Measurements from ENCODE around the gene OSTN. TPM values are rescaled to one million over a fixed set of nuclear protein-coding genes. Genes with fewer than 3 reads are reported as not detected.
"Not testable (repeated sequence)": the region's sequence is repeated elsewhere in the genome, so short reads cannot be mapped to it uniquely, and the experiment has no call there.

OSTN gene
- total RNA-seq, 3 donors from 2014 or later (not counting 1 experiment from before 2014, with no cell fraction given): not detected

DNA sequence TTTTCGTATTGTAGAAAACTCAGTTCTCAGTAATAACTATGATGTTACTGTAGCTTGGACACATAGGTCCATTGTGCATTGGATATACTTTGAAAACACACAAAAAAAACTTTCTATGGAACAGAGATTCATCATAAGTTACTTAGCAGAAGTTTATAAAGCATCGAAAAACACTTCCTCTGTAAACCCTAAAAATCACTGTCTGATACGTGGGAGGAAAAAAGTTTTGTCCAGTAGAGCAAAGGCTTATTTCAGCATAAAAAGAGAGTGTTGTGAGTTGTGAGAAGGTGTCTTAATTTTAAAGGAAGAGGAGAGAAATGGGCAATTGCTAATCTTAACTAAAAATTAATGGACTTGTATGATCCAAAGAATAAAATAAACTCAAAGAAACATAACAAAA, 64.8 kb downstream of the OSTN start:
- Histone ChIP-seq H3K4me3 (ENCODE audit: low read length) (no peak overlapping the region), H3K9me3 (ENCODE audit: control insufficient read depth, insufficient read depth, low read length) (no peaks in the 10 kb centered on the region), H3K27ac (ENCODE audit: low read length) (no peak overlapping the region), H3K36me3 (ENCODE audit: control insufficient read depth, insufficient read depth, low read length) (no peaks in the 10 kb centered on the region), H3K27me3 (ENCODE audit: control insufficient read depth, insufficient read depth, low read length) (no peaks in the 10 kb centered on the region), H3K4me1 (ENCODE audit: control insufficient read depth, insufficient read depth, low read length) (no peaks in the 10 kb centered on the region)
- peaks cover 0 to 3% of the 10 kb centered on the region in 2 donors for H3K4me1 Mint-ChIP-seq
- H3K36me3 Mint-ChIP-seq: no peaks in the 10 kb centered on the region
- H3K27ac Mint-ChIP-seq: no peak overlapping the region
- no peak overlapping the region for H3K4me3 Mint-ChIP-seq
- WGBS (ENCODE audit: insufficient coverage): 33% methylated on average over 1 of the region's 3 CpGs
- no peak for ATAC-seq
- no peaks in the 10 kb centered on the region for H3K9me3 Mint-ChIP-seq
- no peak for DNase-seq
- intact Hi-C loops (cut with micrococcal nuclease): no loop called here
- TF ChIP-seq, protein P1, sequence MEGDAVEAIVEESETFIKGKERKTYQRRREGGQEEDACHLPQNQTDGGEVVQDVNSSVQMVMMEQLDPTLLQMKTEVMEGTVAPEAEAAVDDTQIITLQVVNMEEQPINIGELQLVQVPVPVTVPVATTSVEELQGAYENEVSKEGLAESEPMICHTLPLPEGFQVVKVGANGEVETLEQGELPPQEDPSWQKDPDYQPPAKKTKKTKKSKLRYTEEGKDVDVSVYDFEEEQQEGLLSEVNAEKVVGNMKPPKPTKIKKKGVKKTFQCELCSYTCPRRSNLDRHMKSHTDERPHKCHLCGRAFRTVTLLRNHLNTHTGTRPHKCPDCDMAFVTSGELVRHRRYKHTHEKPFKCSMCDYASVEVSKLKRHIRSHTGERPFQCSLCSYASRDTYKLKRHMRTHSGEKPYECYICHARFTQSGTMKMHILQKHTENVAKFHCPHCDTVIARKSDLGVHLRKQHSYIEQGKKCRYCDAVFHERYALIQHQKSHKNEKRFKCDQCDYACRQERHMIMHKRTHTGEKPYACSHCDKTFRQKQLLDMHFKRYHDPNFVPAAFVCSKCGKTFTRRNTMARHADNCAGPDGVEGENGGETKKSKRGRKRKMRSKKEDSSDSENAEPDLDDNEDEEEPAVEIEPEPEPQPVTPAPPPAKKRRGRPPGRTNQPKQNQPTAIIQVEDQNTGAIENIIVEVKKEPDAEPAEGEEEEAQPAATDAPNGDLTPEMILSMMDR (IDR thresholded peaks at IDR 0.05): no peak
- no peaks in the 10 kb centered on the region for H3K27me3 Mint-ChIP-seq (ENCODE audit: low read depth in 2 of 2)

DNA sequence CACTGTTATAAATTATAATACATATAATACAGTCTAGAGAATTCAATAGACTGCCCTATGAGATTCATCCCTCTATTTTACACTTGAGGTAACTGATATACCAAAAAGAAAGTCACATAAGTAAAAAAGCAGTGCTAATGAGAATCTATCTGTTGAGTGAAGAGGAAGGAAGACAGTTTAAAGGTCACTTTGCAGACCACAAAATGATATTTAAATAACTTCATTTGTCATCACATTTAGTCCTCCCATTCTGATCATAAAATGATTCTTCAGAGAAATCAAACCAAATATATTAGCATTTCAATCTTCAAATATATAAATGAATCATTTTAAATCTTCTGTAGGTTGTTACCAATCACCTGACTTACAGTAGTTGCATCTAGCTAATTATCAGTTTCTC, 69.7 kb downstream of the OSTN start:
- ATAC-seq (no peak), DNase-seq (no peak)
- no peak overlapping the region for H3K4me3 ChIP-seq (ENCODE audit: low read length)
- peak overlapping the region; percentile 45 for H3K27ac ChIP-seq (ENCODE audit: low read length)
- Mint-ChIP-seq H3K36me3 (no peaks in the 10 kb centered on the region), H3K4me3 (no peak overlapping the region), H3K4me1 (no peaks in the 10 kb centered on the region), H3K27ac (no peak overlapping the region), H3K9me3 (no peaks in the 10 kb centered on the region), H3K27me3 (ENCODE audit: low read depth in 2 of 2) (no peaks in the 10 kb centered on the region)
- TF ChIP-seq, protein P1 (IDR thresholded peaks at IDR 0.05): no peak
- intact Hi-C loops (cut with micrococcal nuclease): no loop called here
- no peaks in the 10 kb centered on the region for H3K4me1 ChIP-seq (ENCODE audit: control insufficient read depth, insufficient read depth, low read length)
- no peaks in the 10 kb centered on the region for H3K9me3 ChIP-seq (ENCODE audit: control insufficient read depth, insufficient read depth, low read length)
- H3K36me3 ChIP-seq (ENCODE audit: control insufficient read depth, insufficient read depth, low read length): no peaks in the 10 kb centered on the region
- H3K27me3 ChIP-seq (ENCODE audit: control insufficient read depth, insufficient read depth, low read length): no peaks in the 10 kb centered on the region

DNA sequence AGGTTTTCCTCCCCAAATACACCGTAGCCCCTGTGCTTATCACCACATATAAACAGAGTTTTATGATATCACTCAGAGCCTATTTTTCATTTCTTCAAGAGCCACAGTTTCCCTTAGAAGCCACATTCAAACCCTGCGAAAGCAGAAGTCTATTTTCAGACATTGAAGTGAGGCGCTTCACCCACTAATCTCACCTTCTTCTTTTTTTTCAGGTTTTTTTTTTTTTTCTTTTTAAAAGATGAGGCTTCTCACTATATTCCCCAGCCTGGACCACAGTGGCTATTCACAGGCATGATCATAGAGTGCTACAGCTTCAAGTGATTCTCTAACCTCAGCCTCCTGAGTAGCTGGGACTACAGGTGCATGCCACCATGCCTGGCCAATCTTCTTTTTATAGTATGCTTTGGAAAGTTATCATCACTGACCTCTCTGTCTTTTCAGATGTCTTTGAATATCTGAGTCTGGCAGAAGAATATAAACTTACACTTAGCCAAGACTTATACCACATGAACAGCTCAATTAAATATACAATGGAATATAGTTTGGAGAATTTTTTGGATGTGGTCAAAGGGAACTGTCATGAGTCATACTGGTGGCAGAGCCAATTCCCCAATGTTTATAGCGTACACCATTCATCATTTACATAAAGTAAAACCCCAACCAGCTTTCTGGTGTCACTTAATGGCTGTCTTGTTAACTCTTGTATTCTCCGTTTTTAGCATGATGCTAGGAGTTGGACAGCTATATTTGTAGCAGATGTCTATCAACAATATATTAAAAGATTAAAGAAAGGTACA, 70.4 kb downstream of the OSTN start:
- Histone ChIP-seq H3K4me1 (ENCODE audit: control insufficient read depth, insufficient read depth, low read length) (no peaks in the 10 kb centered on the region), H3K27ac (ENCODE audit: low read length) (peak overlapping the region; percentile 45), H3K36me3 (ENCODE audit: control insufficient read depth, insufficient read depth, low read length) (no peaks in the 10 kb centered on the region), H3K27me3 (ENCODE audit: control insufficient read depth, insufficient read depth, low read length) (no peaks in the 10 kb centered on the region), H3K9me3 (ENCODE audit: control insufficient read depth, insufficient read depth, low read length) (no peaks in the 10 kb centered on the region), H3K4me3 (ENCODE audit: low read length) (no peak overlapping the region)
- Mint-ChIP-seq H3K4me3 (no peak overlapping the region), H3K27ac (no peak overlapping the region), H3K36me3 (no peaks in the 10 kb centered on the region), H3K27me3 (ENCODE audit: low read depth in 2 of 2) (no peaks in the 10 kb centered on the region), H3K9me3 (no peaks in the 10 kb centered on the region), H3K4me1 (no peaks in the 10 kb centered on the region)
- ATAC-seq: no peak
- WGBS (ENCODE audit: insufficient coverage): 20% methylated on average over 3 of the region's 5 CpGs
- TF ChIP-seq, protein P1 (IDR thresholded peaks at IDR 0.05): no peak
- DNase-seq: no peak
- intact Hi-C loops (cut with micrococcal nuclease): no loop called here

DNA sequence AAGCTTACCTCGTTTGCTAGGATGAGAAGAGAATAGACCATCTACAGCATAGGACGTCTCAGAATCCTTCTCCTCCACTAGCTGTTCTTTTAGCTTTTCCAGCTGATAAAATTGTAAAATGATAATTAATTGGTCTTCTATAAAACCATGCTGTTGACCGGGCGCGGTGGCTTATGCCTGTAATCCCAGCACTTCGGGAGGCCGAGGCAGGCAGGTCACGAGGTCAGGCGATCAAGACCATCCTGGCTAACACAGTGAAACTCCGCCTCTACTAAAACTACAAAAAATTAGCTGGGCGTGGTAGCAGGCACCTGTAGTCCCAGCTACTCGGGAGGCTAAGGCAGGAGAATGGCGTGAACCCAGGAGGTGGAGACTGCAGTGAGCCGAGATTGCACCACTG, 76.2 kb downstream of the OSTN start:
- H3K9me3 ChIP-seq (ENCODE audit: control insufficient read depth, insufficient read depth, low read length); DNase-seq; intact Hi-C loops (cut with micrococcal nuclease); H3K27ac ChIP-seq (ENCODE audit: low read length); H3K27me3 Mint-ChIP-seq (ENCODE audit: low read depth in 2 of 2); H3K36me3 Mint-ChIP-seq; H3K4me1 Mint-ChIP-seq; H3K9me3 Mint-ChIP-seq; H3K4me3 Mint-ChIP-seq; H3K36me3 ChIP-seq (ENCODE audit: control insufficient read depth, insufficient read depth, low read length); H3K4me3 ChIP-seq (ENCODE audit: low read length); ATAC-seq; H3K27me3 ChIP-seq (ENCODE audit: control insufficient read depth, insufficient read depth, low read length); H3K27ac Mint-ChIP-seq; H3K4me1 ChIP-seq (ENCODE audit: control insufficient read depth, insufficient read depth, low read length): not testable (repeated sequence)
- WGBS (ENCODE audit: insufficient coverage): 90% methylated on average over 10 of the region's 14 CpGs

Data from natural killer cell (primary cell).